ENCODE measurements around the gene SUN3.
A peak's percentile ranks its signal among the peaks of the same experiment; 100 is the strongest.
"Not testable (repeated sequence)": the region's sequence is repeated elsewhere in the genome, so short reads cannot be mapped to it uniquely, and the experiment has no call there.

The SUN3 gene

GRCh38 chr7:48025624-48026023, 3.3 kb downstream of the SUN3 start:
- no peak for DNase-seq

GRCh38 chr7:48017674-48018073, 11.2 kb downstream of the SUN3 start:
- no peak for DNase-seq

GRCh38 chr7:48016641-48017040, 12.3 kb downstream of the SUN3 start:
- no peak for DNase-seq

- no peak for DNase-seq
Measured at GRCh38 chr7:48011951-48012350, 17.0 kb downstream of the SUN3 start.

- no peak for DNase-seq
Measured at GRCh38 chr7:48011323-48011722, 17.6 kb downstream of the SUN3 start.

- DNase-seq = no peak
Measured at GRCh38 chr7:48009954-48010353, 19.0 kb downstream of the SUN3 start.

- no peak for DNase-seq
Measured at GRCh38 chr7:48009257-48009656, 19.6 kb downstream of the SUN3 start.

GRCh38 chr7:48006866-48007265, 22.0 kb downstream of the SUN3 start:
- no peak for DNase-seq

- no peak for DNase-seq
Measured at GRCh38 chr7:48004638-48005037, 24.3 kb downstream of the SUN3 start.

- DNase-seq = no peak
Measured at GRCh38 chr7:48004032-48004431, 24.9 kb downstream of the SUN3 start.

GRCh38 chr7:48000164-48000563, 28.7 kb downstream of the SUN3 start:
- DNase-seq = not testable (repeated sequence)

GRCh38 chr7:47999413-47999812, 29.5 kb downstream of the SUN3 start:
- no peak for DNase-seq

- DNase-seq = no peak
Measured at GRCh38 chr7:47992446-47992845, 36.5 kb downstream of the SUN3 start.

- DNase-seq = peak; percentile 33
Measured at GRCh38 chr7:47991741-47992311, 37.1 kb downstream of the SUN3 start.

- DNase-seq = no peak
Measured at GRCh38 chr7:47991270-47991669, 37.6 kb downstream of the SUN3 start.

- no peak for DNase-seq
Measured at GRCh38 chr7:47990592-47990991, 38.3 kb downstream of the SUN3 start.

GRCh38 chr7:47989607-47990400, 39.1 kb downstream of the SUN3 start:
- DNase-seq = not testable (repeated sequence)

- DNase-seq = no peak
Measured at GRCh38 chr7:47988496-47989386, 40.2 kb downstream of the SUN3 start.

GRCh38 chr7:47982610-47983009, 46.3 kb downstream of the SUN3 start:
- DNase-seq = no peak

GRCh38 chr7:47980648-47981047, 48.3 kb downstream of the SUN3 start:
- DNase-seq = not testable (repeated sequence)

- no peak for DNase-seq
Measured at GRCh38 chr7:47979832-47980181, 49.1 kb downstream of the SUN3 start.

GRCh38 chr7:47979145-47979831, 49.6 kb downstream of the SUN3 start, which contains the start of gene HUS1:
Gene HUS1, minus strand, starts transcription at chr7:47979615. Its CDS starts 96 bp downstream, at chr7:47979519.
- peak; percentile 87 for DNase-seq

- DNase-seq = no peak
Measured at GRCh38 chr7:47978790-47979144, 50.1 kb downstream of the SUN3 start.

Measured in NCI-H510A (cell line).